ENCODE measurements around the gene MRPL20.
"Not testable (repeated sequence)": the region's sequence is repeated elsewhere in the genome, so short reads cannot be mapped to it uniquely, and the experiment has no call there.

DNA sequence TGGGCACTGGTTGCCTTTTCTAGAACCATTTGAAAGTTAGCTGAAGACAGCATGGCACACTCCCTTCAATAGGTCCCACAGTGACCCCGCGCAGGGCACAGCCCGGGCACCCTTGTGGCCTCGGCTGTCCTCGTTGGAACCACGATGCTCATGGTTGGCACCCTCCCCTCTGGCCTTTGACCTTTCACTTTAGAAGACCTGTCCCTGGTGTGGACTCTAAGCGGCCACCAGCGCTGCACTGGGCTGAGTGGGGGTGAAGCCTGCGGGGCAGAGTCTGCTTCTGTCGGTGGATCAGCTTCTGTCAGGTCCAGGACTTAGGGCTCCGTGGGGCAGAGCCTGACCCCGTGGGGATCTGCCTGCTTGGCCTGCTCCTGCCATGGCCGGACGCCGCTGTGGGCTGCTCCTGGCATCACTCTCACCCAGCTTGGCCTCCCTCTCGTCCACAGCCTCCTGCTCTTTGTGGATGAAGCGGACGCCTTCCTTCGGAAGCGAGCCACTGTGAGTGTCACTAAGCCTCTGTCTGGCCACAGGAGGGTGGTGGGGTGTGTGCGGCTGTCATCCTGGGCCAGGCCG is 49.7 kb upstream of the MRPL20 start:
- not testable (repeated sequence) for TF ChIP-seq TAF1 (IDR thresholded peaks at IDR 0.05; ENCODE audit: low read depth); POLR2AphosphoS5 (IDR thresholded peaks at IDR 0.05)
- TF ChIP-seq, protein P1, sequence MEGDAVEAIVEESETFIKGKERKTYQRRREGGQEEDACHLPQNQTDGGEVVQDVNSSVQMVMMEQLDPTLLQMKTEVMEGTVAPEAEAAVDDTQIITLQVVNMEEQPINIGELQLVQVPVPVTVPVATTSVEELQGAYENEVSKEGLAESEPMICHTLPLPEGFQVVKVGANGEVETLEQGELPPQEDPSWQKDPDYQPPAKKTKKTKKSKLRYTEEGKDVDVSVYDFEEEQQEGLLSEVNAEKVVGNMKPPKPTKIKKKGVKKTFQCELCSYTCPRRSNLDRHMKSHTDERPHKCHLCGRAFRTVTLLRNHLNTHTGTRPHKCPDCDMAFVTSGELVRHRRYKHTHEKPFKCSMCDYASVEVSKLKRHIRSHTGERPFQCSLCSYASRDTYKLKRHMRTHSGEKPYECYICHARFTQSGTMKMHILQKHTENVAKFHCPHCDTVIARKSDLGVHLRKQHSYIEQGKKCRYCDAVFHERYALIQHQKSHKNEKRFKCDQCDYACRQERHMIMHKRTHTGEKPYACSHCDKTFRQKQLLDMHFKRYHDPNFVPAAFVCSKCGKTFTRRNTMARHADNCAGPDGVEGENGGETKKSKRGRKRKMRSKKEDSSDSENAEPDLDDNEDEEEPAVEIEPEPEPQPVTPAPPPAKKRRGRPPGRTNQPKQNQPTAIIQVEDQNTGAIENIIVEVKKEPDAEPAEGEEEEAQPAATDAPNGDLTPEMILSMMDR (IDR thresholded peaks at IDR 0.05; ENCODE audit: poor library complexity, severe bottlenecking): not testable (repeated sequence)

Measured in neural cell (in vitro differentiated cells).